ENCODE results near the gene RRAGD. TPM values are rescaled to one million over a fixed set of nuclear protein-coding genes. Genes with fewer than 3 reads are reported as not detected.

RRAGD gene
- total and polyA plus RNA-seq, 2 donors (not counting 1 experiment from before 2014, with no cell fraction given): 0.27 to 4.5 TPM

DNA sequence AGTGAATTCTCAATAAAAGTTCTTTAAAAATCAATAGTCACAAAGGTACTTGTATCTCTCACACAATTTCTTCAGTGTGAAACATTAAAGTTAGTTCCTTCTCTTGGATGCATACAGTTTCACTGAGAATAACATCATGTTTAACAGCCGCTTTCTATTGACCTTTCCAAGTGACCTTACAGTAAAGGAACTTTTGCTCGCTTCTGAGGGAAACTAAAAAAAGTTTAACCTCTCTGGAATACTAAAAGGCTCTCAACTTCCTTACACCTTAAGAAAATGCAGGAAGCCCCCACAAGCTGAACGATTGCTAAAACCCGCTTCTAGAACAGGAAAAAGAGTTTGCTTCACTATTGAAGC, 1.3 kb downstream of the RRAGD start:
- peaks cover 19% of the 10 kb centered on the region for H3K4me1 Mint-ChIP-seq
- POLR2A ChIA-PET: no interaction called here
- WGBS (ENCODE audit: insufficient coverage): 0% methylated on average over 4 of the region's 4 CpGs
- Histone ChIP-seq H3K9me3 (ENCODE audit: control extremely low read depth in 1 of 3, control insufficient read depth in 2 of 3, insufficient read depth in 1 of 3, low read length in 2 of 3) (no peaks in the 10 kb centered on the region), H2AFZ (ENCODE audit: insufficient read depth, low read depth, low read length, poor library complexity, severe bottlenecking) (peak overlapping the region; percentile 87), H3K4me3 (ENCODE audit: control extremely low read depth in 1 of 5, extremely low read depth in 1 of 5, insufficient read depth in 1 of 5, low read depth in 2 of 5, low read length in 4 of 5) (peak overlapping the region; percentile 27 to 81 (median 66)), H3K9ac (ENCODE audit: low read length) (peak overlapping the region; percentile 78), H3K27ac (ENCODE audit: low read length in 2 of 2) (no peak overlapping the region), H3K27me3 (replicated peaks in 1 of 4; ENCODE audit: control extremely low read depth in 1 of 4, control insufficient read depth in 3 of 4, insufficient read depth in 4 of 4, low read length in 3 of 4) (peaks cover 0 to 34% (median 17%) of the 10 kb centered on the region in 4 experiments), H3K4me2 (replicated peaks; ENCODE audit: low read depth, low read length, poor library complexity, severe bottlenecking) (peak overlapping the region; percentile 97), H3K36me3 (replicated peaks in 1 of 2; ENCODE audit: control extremely low read depth in 1 of 2, control insufficient read depth in 1 of 2, extremely low read depth in 1 of 2, insufficient read depth in 2 of 2, low read length in 1 of 2) (no peaks in the 10 kb centered on the region), H3K79me2 (ENCODE audit: control insufficient read depth, insufficient read depth, low read length) (no peaks in the 10 kb centered on the region), H3K4me1 (ENCODE audit: control insufficient read depth in 2 of 2, insufficient read depth in 2 of 2, low read length in 2 of 2) (peaks cover 16 to 19% of the 10 kb centered on the region in 2 donors), H4K20me1 (ENCODE audit: control insufficient read depth, insufficient read depth, low read length, poor library complexity, severe bottlenecking) (no peaks in the 10 kb centered on the region)
- ATAC-seq (ENCODE audit: low read depth) (no peak), DNase-seq (peak; percentile 48)
- peak overlapping the region; percentile 88 for H3K4me3 Mint-ChIP-seq
- TF ChIP-seq EZH2 (IDR thresholded peaks at IDR 0.05; ENCODE audit: borderline replicate concordance, insufficient read depth, low read depth, low read length, poor library complexity, severe bottlenecking): no peak
- TF ChIP-seq, protein P1, sequence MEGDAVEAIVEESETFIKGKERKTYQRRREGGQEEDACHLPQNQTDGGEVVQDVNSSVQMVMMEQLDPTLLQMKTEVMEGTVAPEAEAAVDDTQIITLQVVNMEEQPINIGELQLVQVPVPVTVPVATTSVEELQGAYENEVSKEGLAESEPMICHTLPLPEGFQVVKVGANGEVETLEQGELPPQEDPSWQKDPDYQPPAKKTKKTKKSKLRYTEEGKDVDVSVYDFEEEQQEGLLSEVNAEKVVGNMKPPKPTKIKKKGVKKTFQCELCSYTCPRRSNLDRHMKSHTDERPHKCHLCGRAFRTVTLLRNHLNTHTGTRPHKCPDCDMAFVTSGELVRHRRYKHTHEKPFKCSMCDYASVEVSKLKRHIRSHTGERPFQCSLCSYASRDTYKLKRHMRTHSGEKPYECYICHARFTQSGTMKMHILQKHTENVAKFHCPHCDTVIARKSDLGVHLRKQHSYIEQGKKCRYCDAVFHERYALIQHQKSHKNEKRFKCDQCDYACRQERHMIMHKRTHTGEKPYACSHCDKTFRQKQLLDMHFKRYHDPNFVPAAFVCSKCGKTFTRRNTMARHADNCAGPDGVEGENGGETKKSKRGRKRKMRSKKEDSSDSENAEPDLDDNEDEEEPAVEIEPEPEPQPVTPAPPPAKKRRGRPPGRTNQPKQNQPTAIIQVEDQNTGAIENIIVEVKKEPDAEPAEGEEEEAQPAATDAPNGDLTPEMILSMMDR (IDR thresholded peaks at IDR 0.05): no peak
- peak overlapping the region; percentile 35 for H3K27ac Mint-ChIP-seq
- CTCF ChIA-PET: interaction anchor here (5.4 kb wide), 1 partner anchor 39 kb away, joined by 30 read pairs; no protein-coding TSS in a partner anchor
- no peaks in the 10 kb centered on the region for H3K9me3 Mint-ChIP-seq (ENCODE audit: insufficient read depth)
- peaks cover 25% of the 10 kb centered on the region for H3K27me3 Mint-ChIP-seq
- intact Hi-C loops (cut with micrococcal nuclease): loop anchor here (2.0 to 5.0 kb wide), 2 partner anchors 38 to 58 kb away; partner anchors contain the start of gene UBE2J1

DNA sequence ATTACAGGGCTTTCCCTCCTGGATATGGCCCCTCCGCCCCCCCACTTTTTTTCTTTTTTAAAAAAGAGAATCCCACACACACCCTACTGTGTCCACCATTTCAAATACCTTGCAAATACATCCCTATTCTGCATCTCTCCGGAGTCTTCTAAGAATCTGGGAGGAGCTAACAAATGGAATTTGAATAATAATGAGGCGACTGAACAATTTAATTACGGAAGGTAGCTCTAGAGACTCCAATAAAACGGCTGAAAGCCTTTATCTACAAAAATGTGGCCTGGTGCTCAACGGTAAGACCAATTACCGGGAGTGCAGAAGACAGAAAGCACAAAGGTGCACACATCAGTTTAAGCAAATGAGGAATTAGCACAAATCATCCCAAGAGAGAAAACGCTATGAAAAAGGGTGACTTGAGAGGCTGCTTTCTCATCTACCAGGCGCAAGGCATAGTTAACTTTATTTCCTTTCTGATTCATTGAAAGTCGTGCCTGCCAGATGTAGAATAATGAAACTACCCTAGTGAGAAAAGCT, 1.8 kb downstream of the RRAGD start:
- H3K4me3 ChIP-seq (ENCODE audit: control extremely low read depth in 1 of 5, extremely low read depth in 1 of 5, insufficient read depth in 1 of 5, low read depth in 2 of 5, low read length in 4 of 5): peak overlapping the region in 1 of 5 experiments; percentile 81
- peaks cover 0 to 33% (median 15%) of the 10 kb centered on the region in 4 experiments for H3K27me3 ChIP-seq (replicated peaks in 1 of 4; ENCODE audit: control extremely low read depth in 1 of 4, control insufficient read depth in 3 of 4, insufficient read depth in 4 of 4, low read length in 3 of 4)
- TF ChIP-seq, protein P1 (IDR thresholded peaks at IDR 0.05): no peak
- no peak for TF ChIP-seq EZH2 (IDR thresholded peaks at IDR 0.05; ENCODE audit: borderline replicate concordance, insufficient read depth, low read depth, low read length, poor library complexity, severe bottlenecking)
- no peaks in the 10 kb centered on the region for H3K9me3 Mint-ChIP-seq (ENCODE audit: insufficient read depth)
- H2AFZ ChIP-seq (ENCODE audit: insufficient read depth, low read depth, low read length, poor library complexity, severe bottlenecking): peak overlapping the region; percentile 87
- peaks cover 19% of the 10 kb centered on the region for H3K4me1 Mint-ChIP-seq
- ATAC-seq (ENCODE audit: low read depth) (no peak), DNase-seq (no peak)
- H3K4me1 ChIP-seq (ENCODE audit: control insufficient read depth in 2 of 2, insufficient read depth in 2 of 2, low read length in 2 of 2): peaks cover 16 to 19% of the 10 kb centered on the region in 2 donors
- no peaks in the 10 kb centered on the region for H3K9me3 ChIP-seq (ENCODE audit: control extremely low read depth in 1 of 3, control insufficient read depth in 2 of 3, insufficient read depth in 1 of 3, low read length in 2 of 3)
- H3K9ac ChIP-seq (ENCODE audit: low read length): peak overlapping the region; percentile 78
- no peaks in the 10 kb centered on the region for H3K36me3 ChIP-seq (replicated peaks in 1 of 2; ENCODE audit: control extremely low read depth in 1 of 2, control insufficient read depth in 1 of 2, extremely low read depth in 1 of 2, insufficient read depth in 2 of 2, low read length in 1 of 2)
- peak overlapping the region; percentile 88 for H3K4me3 Mint-ChIP-seq
- intact Hi-C loops (cut with micrococcal nuclease): loop anchor here (2.0 to 5.0 kb wide), 2 partner anchors 37 to 58 kb away; partner anchors contain the start of gene UBE2J1
- H4K20me1 ChIP-seq (ENCODE audit: control insufficient read depth, insufficient read depth, low read length, poor library complexity, severe bottlenecking): no peaks in the 10 kb centered on the region
- WGBS (ENCODE audit: insufficient coverage): 71% methylated on average over 3 of the region's 10 CpGs
- no peak overlapping the region for H3K27ac Mint-ChIP-seq
- ChIA-PET CTCF (interaction anchor here (0.6 to 5.4 kb wide), 2 partner anchors 38 to 42 kb away, joined by 3 to 30 read pairs; no protein-coding TSS in a partner anchor), POLR2A (no interaction called here)
- peak overlapping the region; percentile 97 for H3K4me2 ChIP-seq (replicated peaks; ENCODE audit: low read depth, low read length, poor library complexity, severe bottlenecking)
- H3K27ac ChIP-seq (ENCODE audit: low read length in 2 of 2): no peak overlapping the region
- H3K79me2 ChIP-seq (ENCODE audit: control insufficient read depth, insufficient read depth, low read length): no peaks in the 10 kb centered on the region
- H3K27me3 Mint-ChIP-seq: peaks cover 26% of the 10 kb centered on the region

Data from B cell (primary cell).